Hematopoietic multipotent progenitor cell treated with erythropoietin and hydrocortisone succinate and interleukin-3 and kit ligand, for 17 days (in vitro differentiated cells): ENCODE measurements around the gene BST1.
"Not testable (repeated sequence)": the region's sequence is repeated elsewhere in the genome, so short reads cannot be mapped to it uniquely, and the experiment has no call there.

ENCODE experiments used
- DNase-seq: peaks from one replicate; pipeline ENCODE4 v3.0.0-alpha.2; 2015; ENCODE audit warnings: low spot score

Gene BST1

DNA sequence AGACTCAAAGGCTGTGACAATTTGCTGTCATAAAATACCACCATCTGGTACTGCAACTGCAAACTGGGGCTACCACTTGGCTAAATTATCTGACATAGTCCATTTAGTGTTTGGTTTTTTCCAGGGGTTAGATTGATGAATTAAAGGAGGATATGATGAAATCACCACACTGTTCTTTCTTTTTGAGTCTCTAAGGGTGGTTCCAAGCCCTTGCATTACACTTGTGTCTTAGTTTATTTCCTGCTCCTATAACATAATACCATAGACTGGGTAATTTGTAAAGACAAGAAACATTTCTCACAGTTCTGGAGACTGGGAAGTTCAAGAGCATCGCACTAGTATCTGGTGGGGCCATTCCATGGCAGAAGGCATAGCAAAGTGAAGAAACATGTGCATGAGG, 43.2 kb downstream of the BST1 start:
- no peak for DNase-seq

DNA sequence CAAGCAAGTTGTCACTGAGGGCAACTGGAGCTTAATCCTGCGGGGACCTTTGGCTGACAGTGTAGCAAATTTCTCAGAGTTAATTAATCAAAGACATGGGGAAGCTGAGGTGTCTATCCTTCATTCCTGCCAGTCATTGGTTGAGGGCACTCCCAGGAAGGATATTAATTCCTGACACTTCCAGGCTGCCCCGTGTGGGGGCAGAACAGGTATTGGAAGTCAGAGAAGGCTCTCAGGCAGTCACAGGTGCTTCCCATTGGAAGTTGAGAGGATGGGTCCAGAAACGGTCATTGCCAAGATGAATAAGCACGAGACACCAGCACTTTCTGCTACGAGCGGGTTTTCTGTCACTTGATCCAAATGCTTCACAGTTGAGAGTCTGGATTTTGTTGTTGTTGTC, 46.1 kb downstream of the BST1 start:
- DNase-seq: no peak

DNA sequence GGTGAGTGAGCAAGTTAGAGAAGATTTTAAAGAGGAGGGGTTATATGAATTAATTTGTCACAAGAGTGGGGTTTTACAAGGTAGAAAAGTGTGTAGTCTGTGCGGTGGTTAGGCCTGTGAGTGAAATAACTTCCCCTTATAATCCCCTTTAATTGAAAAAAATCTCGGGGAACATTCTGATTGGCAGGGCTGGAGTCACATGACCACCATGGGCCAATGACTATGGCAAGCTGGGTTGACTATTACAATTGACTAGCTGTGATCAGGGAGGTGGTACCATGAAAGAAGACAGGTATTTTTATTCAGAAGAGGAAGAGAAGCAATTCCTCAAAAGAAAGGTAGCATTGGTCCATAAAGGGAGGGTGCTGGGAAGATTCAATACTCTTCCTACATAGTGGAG, 48.3 kb downstream of the BST1 start:
- DNase-seq: no peak

DNA sequence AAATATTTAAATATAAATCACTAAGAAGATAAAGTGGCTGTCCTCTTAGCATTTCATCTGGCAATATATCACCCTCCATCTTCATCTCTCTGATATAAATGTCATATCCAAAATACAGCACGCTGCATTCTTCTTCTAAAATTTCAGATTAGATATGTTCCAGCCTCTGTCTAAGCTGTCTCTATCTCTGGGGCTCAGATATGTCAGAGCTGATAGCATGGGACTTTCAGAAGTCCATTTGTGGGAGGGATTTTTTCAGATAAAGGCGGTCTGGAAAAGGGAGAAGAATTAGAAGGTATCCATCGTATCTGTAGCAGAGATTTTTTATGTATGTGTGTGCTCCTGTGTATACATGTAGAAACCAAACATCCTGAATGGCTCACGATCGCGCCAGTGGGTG, 50.2 kb downstream of the BST1 start:
- no peak for DNase-seq

DNA sequence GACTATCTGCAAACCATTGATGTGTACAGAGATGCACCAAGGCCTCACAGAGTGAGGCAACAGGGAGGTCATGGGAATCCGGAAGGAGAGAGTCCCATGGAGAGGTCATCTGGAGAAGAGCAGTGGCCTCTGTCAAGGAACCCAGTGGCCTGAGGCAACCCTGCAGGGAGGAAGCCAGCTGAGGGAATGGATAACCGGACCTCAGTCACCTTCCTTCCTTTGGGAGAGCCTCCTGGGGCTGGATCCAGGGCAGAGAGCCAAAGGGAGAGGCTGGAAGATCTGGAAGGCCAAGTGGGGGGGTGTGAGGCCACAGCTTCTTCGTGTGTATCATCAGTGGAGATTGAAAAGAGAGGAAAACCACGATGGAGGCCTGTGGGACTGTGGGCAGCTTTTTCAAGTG, 50.9 kb downstream of the BST1 start:
- no peak for DNase-seq

DNA sequence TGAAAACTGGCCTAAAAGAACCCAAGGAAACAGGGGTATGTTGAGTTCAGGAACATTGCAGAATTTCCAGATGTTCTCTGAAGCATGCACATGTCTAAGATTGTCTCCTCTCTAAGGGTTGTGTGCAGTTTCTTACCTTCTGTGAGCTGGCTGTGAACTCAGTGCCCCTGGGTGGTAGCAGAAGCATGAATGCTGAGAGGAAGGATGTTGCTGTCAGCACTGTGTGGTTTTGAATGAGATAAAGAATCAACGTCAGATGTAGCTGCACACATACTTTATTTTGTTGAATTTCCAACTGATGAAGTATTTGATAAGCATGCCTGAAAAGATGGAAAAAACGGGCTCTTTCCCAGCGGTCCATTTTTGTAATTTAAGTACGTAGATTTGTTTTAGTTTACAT, 51.5 kb downstream of the BST1 start:
- DNase-seq: no peak

DNA sequence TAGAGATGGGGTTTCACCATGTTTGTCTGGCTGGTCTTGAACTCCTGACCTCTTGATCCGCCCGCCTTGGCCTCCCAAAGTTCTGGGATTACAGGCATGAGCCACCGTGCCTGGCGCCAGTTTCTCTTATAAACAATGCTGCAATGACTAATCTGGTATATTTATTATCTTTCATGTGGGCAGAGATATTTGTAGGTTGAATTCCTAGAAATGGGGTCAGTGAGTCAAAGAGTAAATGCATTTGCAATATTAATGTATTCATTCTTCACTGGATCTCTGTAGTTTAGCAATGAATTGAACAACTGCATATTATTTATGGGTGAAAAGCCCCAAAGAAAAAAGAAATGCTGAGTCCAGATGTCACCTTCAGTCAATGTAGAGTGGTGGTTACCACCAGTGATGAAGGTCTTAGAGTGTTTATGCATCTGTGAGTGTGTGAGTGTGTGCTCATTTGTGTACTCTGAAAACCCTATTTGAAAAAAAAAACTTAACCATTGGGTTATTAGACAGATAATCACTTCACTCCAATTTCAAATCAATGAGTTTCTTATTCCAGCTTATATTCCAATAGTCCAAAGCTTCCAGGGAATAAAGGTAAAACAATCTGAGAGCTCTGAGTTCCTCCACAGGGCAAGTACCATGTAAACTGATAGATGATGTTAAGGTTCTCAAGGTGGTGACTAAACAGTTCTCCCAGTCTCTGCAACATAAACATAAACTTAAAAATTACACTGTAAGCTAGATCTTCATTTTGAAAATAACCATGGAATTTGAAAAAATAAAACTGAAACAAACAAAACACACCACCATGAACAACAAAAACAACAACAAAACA, 52.7 kb downstream of the BST1 start:
- no peak for DNase-seq

DNA sequence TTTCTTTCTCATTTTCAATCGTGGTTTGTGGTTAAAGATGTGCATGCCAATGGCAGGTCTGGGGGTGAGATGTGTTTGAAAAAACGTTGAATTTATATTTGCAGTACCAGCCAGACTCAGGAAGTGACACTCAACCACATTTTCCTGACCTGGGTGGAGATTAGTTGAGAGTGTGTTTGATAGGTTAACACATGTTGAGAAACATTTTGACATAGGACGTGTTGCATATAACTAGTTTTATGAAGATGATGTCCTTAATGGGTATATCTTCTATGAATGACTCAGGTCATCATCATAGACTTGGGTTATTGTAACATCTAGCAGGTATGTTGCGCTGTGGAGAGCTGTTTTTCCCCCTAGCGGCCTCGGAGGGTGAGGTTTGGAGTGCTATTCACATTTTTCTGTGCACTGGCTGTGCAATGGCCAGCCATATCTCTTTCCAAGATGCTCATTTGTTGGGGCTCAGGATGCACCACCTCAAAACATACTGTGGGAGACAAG, 53.5 kb downstream of the BST1 start:
- no peak for DNase-seq

DNA sequence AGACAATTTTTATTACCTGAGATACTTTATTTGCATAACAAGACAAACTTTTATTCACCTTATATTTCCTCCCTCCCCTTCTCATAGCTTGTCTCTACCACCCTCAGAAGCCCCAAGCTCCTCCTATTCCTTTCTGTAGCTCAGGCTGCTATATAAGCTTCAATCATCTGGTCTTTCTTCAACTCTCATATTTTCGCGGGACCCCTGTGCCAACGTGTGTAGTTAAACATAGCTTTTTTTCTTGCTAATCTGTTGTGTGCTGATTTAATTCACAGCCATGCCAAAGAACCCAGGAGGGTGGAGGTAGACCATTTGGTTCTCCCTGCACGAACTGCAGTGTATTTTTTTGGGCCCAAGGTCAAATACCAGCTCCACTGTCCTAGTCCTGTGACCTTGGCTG, 54.2 kb downstream of the BST1 start:
- no peak for DNase-seq

DNA sequence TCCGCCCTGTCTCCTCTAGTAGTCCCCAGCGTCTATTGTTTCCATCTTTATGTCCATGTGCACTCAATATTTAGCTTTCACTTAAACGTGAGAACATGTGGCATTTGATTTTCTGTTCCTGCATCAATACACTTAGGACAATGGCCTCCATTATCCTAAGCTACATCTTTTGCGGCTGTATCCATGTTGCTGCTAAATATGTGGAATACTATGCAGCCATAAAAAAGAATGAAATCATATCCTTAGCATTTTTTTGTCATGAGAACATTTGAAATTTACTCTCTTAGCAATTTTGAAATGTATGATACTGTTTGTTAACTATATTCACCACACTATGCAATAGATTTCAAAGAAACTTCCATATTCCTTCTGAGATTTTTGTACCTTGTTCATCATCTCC, 55.4 kb downstream of the BST1 start:
- no peak for DNase-seq

DNA sequence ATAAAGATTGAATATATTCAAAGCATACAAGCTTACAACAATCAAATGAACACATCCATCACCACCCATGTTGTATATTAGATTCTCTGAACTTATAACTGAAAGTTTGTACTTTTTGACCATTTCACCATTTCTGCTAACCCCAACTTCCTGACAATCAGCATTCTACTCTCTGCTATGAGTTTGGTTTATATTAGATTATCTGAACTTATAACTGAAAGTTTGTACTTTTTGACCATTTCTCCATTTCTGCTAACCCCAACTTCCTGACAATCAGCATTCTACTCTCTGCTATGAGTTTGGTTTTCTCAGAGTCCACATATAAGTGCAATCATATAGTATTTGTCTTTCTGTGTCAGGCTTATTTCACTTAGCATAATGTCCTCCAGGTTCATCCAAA, 59.6 kb downstream of the BST1 start:
- not testable (repeated sequence) for DNase-seq

DNA sequence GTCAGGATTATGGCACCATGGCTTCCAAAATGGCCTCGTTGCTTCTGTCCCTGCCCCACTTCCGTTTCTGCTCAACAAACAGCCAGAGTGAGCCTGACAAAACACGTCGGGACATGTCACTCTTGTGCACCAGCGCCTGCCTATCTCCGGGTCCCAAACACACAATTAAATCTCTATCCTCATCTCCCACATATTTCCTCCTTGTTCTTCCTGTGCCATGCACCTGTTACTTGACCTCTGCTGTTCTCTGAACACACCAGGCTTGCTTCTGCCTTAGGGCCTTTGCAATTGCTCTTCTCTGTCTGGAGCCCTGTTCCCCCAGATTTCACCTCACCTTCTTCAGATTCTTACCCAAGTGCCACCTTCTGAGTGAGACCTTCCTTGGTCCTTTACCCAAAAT, 62.5 kb downstream of the BST1 start:
- no peak for DNase-seq

DNA sequence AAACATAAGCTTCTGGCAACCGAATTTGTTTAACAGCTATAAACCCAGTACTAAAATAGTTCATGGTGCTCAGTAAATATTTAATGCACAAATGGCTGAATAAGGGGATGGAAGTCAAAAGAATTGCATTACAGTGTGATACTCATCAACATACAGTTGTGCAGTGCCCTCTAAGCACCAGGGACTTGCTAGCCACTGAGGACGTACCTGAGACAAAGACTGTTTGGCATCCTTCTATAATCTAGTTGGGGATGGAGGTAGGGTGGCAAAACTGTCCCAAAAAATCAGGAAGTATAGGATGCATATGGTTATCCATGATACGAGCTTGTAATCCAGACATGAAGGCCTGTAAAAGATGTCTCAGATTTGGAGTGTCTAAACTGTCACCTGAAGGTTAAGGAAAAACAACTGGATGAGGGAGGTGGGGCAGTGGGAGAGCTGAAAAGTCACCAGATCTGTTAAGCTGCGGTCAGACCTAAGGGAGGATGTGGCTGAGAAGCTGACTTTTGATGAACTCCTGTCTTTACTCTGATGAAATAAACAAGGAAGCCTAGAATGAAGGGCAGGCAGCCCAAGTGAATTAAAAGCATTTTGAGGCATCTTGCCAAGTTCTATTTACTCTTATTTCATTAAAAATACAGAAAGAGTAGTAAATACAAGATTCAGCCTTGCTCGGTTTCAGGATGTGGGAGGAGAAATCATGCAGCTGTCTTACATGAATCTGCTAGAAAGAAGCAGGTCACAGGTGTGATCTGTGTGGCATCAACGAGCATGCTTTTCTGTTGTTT, 63.2 kb downstream of the BST1 start:
- no peak for DNase-seq

DNA sequence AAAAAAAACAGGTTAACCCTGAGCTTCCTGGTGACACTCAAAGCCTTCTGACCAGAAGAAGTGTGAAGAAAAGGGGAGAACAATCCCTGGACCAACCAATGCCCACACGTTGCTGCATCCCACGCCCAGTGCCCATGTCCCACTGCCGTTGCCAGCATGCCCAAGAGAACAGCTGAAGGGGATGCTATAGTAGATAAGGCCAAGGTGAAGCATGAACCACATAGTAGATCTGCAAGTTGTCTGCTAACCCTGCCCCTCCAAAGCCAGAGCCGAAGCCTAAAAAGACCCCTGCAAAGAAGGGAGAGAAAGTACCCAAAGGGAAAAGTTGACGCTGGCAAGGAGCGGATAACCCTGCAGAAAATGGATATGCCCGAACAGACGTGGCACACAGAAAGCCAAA, 64.0 kb downstream of the BST1 start:
- no peak for DNase-seq

DNA sequence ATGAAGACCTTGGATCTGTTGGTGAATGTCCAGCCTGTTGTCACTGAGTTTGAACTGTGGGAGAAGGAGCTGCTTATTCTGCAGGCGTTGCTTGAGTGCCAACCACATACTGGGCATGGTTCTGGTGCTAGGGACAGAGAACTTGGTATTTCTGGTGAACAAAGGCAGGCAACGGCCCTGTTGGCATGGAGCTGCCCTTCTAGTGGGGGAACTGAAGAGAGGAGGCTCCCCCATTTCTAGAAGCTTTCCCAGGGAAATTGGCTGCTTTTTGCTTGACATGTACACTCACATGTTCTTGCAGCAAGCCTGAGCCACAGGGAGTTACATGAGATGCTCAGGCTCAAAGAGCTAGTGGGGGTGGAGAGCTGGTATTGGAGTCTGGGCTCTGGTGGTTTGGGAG, 66.3 kb downstream of the BST1 start:
- DNase-seq: no peak

DNA sequence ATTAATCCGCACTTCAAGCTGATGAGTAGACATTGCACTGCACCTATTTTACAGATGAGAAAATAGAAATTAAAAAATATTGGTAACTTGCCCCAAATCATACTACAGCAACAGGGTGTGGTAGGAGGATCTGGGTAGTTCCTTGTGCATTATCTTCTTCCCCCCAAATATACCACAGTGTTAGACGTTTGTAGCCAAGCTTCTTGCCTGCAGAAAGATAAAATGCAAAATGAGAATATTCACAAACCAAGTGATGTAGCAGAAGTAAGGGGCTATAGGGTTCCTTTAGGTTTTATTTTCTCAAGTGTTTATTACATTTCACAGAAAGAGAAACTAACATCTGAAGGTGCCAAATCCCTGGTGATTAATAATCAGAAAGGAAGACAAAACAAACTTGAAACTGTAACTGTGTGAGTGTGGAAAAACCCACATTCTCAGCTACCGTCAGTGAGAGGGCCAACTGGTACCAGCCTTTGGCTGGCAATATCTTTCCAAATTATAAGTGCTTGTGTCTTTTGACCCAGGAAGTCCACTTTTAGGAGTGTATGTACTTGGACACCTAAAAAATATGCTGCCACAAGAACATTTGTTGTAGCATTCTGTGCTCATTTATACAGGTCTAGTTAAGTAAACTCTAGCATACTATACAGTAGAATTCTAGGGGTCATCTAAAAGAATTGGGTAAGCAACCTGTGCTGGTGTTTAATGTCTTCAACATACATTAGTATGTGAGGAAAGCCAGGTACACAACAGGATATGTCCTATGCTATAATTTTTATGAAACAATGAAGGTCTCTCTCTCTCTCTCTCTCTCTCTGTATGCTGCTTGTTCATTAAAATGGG, 68.6 kb downstream of the BST1 start:
- DNase-seq: no peak

DNA sequence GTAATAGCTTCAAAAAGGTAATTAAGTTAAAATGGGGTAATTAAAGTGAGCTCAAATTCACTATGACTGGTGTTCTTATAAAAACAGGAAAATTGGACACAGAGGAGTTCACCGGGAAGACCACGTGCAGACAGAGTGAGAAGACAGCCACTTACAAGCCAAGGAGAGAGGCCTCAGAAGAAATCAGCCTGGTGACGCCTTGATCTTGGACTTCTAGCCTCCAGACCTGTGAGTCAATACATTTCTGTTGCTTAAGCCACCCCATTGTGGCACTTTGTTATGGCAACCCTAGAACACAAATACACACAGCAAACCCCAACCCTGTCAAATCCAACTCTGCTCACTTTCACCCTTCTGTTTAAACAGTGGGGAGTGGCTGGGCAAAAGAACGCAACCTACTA, 71.2 kb downstream of the BST1 start:
- DNase-seq: no peak

DNA sequence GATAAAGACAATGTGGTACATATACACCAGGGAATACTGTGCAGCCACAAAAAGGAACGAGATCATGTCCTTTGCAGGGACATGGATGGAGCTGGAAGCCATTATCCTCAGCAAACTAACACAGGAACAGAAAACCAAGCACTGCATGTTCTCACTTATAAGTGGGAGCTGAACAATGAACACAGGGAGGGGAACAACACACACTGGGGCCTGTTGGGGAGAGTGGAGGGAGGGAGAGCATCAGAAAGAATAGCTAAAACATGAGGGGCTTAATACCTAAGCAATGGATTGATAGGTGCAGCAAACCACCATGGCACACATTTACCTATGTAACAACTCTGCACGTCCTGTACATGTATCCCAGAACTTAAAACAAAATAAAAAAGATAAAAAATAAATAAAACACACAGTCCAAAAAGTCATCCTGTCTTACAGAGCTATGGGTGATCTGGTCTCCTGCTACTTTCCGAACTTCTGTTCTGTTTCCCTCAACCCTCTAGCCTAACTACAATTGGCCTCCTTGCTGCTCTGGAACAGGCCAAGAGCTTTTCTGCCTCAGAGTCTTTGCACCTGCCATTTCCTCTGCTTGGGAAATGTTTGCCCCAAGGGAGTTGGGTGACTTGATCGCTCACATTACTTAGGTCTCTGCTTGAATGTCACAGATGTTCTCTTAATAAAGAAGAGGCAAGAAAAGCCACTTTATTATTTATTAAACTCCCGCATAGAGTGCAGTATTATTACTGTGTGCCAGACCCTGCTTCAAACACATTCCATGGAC, 74.2 kb downstream of the BST1 start:
- DNase-seq: no peak

DNA sequence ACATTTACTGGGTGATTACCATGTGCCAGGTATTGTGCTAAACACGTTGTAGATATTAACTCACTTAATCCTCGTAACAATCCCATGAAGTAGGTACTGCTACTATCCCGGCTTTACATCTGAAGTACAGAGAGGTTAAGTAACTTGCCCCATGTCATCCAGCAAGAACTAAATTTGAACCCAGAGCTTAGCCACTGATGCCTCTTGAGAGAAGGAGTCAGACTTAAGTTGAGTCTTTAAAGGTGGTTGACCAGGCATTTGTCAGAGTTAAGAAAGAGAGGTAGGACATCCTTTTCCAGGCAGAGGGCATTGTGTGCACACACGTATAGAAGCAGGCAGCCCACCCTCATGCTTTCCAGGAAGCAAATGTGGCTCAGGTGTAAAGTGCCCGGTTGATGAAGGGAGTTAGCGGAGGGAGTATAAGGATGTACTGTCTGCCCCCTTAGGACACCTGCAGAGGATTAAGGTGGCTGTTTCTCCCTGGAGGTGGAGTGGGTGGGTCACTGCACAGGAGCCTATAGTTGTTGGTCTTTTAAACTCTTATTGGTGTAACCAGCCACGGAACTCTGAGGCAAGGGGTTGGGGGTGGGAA, 74.9 kb downstream of the BST1 start:
- no peak for DNase-seq

DNA sequence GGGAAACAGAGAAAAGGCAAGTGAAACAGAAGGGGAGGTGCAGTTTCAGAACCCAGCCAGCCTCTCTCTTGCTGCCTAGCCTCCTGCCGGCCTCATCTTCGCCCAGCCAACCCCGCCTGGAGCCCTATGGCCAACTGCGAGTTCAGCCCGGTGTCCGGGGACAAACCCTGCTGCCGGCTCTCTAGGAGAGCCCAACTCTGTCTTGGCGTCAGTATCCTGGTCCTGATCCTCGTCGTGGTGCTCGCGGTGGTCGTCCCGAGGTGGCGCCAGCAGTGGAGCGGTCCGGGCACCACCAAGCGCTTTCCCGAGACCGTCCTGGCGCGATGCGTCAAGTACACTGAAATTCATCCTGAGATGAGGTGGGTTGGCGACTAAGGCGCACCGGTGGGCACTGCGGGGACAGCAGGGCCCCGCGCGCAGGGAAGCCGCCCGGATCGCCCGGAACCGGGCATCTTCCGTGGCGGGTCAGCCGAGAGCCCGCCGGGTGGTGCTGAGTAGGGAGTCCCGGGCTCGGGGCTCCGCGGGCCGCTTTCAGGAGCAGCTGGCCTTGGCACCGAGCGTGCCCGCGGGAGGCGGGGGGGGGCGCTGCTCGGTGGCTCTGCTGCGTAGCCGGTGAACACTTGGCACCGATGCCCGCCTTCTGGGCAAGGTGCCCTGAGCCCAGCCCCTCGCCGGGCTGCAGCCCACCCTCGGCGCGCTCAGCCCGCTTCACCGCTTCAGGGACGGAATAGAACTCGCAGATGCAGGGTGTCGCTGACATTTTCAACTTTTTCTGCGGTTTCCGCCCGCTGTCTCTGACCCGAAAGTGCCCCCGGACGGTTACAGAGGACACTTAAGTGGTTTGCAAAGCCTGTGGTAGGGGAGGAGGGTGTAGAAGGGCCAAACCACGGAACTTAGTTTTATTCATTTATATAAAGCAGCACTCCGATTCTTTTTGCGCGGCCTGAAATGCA, 75.7 kb downstream of the BST1 start, which contains the start of gene CD38:
Gene CD38 (plus strand): TSS at position 40 of the 953 bp plus-strand sequence. CDS start 87 bp downstream, at position 127.
- DNase-seq: no peak
